HCEC 1CT (cell line): ENCODE data around the gene UBL7.
"Not testable (repeated sequence)": the region's sequence is repeated elsewhere in the genome, so short reads cannot be mapped to it uniquely, and the experiment has no call there.

ENCODE experiments used
- DNase-seq: peaks from one replicate; pipeline ENCODE4 v3.0.0-alpha.2; 2017

Gene UBL7

GRCh38 chr15:74461847-74462511 is 1.0 kb upstream of the UBL7 start:
- DNase-seq: peak; percentile 11

GRCh38 chr15:74460298-74460697 is 662 bp downstream of the UBL7 start:
- no peak for DNase-seq

GRCh38 chr15:74459798-74460197 is 1.2 kb downstream of the UBL7 start:
- DNase-seq: not testable (repeated sequence)

GRCh38 chr15:74458473-74458872 is 2.5 kb downstream of the UBL7 start:
- no peak for DNase-seq

GRCh38 chr15:74457036-74457435 is 3.9 kb downstream of the UBL7 start:
- DNase-seq: not testable (repeated sequence)

- no peak for DNase-seq
Observed at GRCh38 chr15:74454764-74455500, 6.0 kb downstream of the UBL7 start.

- no peak for DNase-seq
Observed at GRCh38 chr15:74453925-74454763, 6.8 kb downstream of the UBL7 start.

- DNase-seq: no peak
Observed at GRCh38 chr15:74451861-74452835, 8.8 kb downstream of the UBL7 start.

- DNase-seq: no peak
Observed at GRCh38 chr15:74451322-74451721, 9.6 kb downstream of the UBL7 start.

- DNase-seq: no peak
Observed at GRCh38 chr15:74449643-74450205, 11.2 kb downstream of the UBL7 start.

GRCh38 chr15:74449095-74449494 is 11.9 kb downstream of the UBL7 start:
- DNase-seq: no peak

- DNase-seq: no peak
Observed at GRCh38 chr15:74445816-74446763, 14.9 kb downstream of the UBL7 start.

- no peak for DNase-seq
Observed at GRCh38 chr15:74444106-74445062, 16.6 kb downstream of the UBL7 start.

GRCh38 chr15:74443100-74443909 is 17.7 kb downstream of the UBL7 start:
- DNase-seq: no peak

GRCh38 chr15:74442604-74443003 is 18.4 kb downstream of the UBL7 start:
- DNase-seq: no peak

GRCh38 chr15:74442063-74442462 is 18.9 kb downstream of the UBL7 start:
- no peak for DNase-seq

- no peak for DNase-seq
Observed at GRCh38 chr15:74441248-74441941, 19.6 kb downstream of the UBL7 start.

GRCh38 chr15:74438721-74439316 is 22.1 kb downstream of the UBL7 start:
- peak; percentile 57 for DNase-seq
